GM11168 (cell line): ENCODE results near the gene CCDC78.

Experiments
- in situ Hi-C: fragments of 300-500 bp; cut with MboI; formaldehyde crosslinking; loops from one replicate; pipeline ENCODE4 v1.12.0; 2022; ENCODE audit warnings: low sequenced_read_pairs; ENCODE audit not compliant: unreplicated experiment

Gene CCDC78

DNA sequence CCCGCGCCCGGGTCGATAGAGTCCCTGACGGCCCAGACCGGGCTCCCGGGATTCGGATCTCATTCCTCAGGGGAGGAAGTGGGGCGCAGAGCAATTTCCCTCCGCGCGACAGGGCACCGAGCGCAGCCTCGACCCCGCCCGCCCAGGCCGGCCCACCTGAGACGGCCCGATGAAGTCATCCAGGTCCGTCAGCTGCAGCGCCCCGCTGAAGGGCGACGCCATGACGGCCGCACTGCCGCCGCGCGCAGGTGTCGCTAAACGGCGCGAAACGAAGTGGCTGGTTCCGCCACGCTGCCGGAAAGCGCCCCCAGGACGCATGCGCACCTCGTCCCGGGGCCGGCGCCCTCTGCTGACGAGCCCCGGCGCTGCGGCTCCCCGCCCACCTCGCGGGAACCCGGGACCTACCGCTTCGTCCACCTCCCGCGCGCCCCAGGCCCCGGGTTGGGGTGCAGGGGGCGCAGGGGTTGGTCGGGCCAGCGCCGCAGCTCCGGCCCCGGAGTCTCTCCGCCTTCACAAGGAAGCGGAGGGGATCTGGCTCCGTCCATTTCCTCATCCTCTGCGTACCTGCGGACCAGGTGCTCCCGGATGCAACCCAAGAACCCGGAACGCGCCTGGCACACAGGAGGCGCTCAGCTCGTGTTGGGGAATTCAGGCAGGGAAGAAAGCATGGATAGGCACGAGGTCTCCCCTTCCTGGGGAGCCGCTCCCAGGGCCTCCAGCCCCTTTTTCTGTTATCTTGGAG is 14.7 kb upstream of the CCDC78 start, which contains the start of gene CIAO3:
Gene CIAO3 (minus strand): TSS at position 234 of the 742 bp plus-strand sequence. CDS start 12 bp downstream, at position 222.
- in situ Hi-C loops, result no loop called here

- in situ Hi-C loops, result no loop called here
Measured at GRCh38 chr16:740459-740763, 14.2 kb upstream of the CCDC78 start.

DNA sequence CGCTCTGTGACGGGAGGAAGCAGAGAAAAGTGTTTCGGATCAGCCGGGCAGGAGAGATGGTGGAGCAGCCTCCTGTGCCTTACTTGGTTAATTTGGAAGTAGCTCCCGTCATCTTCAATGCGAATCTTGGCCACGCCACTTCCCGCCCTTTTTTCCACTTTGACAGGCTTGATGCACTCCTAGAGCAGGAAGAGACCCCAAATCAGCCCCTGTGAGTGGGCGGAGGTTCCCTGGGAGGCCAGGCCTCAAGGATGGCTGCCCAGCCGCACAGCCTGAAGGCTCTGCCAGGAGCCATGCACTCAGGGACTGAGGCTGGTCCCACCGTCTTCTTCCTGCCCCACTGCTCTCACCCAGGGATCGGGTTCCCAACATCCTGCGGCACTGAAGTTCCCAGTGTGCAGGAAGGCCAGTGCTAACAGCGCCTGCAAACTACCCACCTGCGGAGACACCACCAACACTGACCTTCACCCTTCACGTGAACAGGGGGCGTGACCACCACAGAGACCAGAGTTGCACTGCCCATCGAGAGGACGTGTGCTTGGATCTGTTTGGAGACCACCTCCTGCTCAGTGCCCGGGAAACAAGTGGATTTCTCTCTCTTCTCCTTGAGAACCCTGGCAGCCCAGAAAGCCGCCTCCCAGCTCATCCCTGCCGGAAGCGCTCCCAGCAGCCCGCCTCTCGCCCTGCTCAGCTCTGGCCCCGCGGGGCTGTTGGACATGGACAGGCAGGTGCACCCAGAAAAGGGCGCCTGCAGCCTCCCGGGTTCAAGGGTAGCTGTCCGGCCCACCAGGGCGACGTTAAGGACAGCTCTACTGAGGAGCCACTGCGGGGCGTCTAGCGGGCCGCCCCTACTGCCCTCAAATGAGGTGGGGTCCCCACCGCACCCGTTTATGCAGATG is 13.6 kb upstream of the CCDC78 start:
- in situ Hi-C loops, result no loop called here

- in situ Hi-C loops, result no loop called here
Measured at GRCh38 chr16:736936-737481, 10.8 kb upstream of the CCDC78 start.

DNA sequence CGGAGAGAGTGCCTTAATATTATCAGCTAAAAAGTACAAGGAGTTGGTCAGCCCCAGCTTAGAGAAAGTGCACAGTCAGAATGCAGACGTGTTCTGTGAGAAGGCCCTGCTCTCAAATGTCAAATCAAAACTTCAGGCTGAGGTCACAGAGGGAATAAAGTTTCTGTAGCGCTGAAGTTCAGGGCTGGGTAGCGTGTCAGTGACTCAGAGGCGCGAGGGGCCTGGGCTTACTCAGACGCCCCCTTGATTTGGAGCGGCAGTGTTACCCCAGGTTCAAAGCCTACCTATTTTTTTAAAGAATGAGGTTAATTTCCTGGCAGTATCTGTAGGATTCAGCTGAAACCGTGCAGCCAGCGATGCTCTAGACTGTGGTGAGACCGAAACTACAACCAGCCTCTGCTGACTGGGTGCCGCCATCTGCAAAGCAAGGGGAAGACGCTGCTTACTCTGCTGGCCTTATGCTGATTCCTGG is 9.8 kb upstream of the CCDC78 start:
- in situ Hi-C loops, result no loop called here

DNA sequence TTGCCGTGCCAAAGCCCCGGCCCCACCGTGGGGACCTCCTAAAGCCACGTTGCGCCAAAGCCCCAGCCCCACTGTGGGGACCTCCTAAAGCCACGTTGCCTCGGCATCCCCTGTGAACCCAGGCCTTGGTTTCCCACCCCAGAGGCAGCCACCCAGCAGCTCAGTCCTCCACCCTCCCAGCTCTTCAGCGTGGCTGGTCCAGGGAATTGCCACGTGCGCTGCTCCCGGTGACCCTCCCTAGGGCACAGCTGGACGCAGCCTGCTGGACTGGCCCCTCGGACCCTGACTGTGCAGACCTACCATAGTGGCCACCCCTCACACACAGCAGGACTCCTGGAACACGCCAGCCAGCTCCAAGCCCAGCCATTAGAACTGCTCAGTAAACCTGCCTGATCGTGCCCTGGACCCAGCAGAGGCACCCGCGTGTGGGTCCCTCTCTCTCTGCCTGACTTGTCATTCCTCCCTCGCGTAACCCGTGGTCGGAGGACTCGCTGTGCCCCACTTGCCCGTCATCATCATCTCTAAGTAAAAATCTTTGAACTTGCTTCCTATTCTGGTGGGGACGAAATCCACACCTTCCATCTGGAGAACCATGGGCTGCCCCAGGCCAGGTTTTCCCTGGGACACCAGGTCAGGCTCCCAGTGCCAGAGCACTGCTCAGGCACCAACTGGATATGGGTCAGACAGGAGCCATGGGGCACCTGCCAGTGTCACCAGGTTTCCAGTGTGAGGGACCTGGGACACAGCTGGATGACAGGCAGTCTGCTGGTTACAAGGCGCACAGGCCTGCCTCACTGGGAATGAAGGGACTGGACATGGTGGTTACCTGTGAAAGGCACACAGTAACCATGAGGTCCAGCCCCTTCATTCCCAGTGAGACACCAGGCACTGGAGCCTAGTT is 9.0 kb upstream of the CCDC78 start:
- in situ Hi-C loops, result no loop called here

DNA sequence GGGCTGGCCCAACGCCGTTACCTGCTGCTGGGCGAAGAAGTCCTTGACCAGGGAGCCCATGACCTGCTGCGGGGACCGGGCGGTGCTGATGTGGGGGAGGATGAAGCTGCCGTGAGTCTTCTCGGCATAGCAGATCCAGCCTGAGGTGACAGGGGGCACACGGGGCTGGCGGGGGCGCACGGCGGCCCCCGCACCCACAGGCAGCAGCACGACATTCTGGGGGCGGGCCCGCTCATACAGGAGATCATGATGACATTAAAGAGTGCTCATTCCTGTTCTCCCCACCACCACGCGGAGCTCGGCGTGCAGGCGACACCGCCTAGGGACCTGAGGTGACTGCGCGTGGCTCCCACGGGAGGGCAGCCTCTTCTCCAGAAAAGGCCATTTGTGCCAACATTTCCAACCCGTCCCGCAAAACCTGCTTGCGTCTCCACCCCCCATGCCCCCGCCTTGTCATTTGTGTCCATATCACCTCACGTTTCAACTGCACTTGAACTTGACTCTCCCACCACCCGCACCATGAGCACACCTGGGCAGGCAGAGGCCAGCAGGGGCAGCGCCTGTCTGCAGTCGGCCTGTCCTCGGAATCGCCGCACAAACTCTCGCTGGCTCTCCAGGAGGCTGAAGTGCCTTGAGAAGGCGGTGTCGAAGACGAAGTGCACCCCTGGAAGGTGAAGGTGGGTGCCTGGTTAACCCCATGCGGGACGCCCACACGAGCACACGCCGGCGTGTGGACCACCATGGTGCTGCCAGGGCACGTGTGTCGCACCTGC is 8.2 kb upstream of the CCDC78 start:
- in situ Hi-C loops, result no loop called here

GRCh38 chr16:733382-734207 is 7.4 kb upstream of the CCDC78 start:
- in situ Hi-C loops, result no loop called here

DNA sequence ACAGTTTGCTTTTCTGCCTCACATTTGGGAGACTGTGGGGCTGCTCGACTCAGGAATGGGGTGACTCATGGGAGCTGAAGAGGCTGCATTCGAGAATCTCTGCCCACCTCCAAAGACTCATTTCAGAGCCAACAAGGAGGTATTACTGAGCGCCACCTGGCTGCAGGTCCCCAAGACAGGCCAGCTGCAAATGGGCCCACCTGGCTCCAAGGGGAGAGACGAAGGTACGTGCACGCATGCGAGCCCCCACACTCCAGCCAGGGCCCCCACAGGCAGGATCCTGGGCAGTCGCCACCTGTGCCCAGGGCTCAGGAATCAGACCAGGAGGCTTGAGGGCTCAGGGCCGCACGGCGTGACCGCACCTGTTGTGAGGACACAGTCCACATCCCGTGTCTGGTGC is 6.7 kb upstream of the CCDC78 start:
- in situ Hi-C loops, result no loop called here

- in situ Hi-C loops, result no loop called here
Measured at GRCh38 chr16:732332-732731, 6.1 kb upstream of the CCDC78 start.

- in situ Hi-C loops, result no loop called here
Measured at GRCh38 chr16:730666-731509, 4.6 kb upstream of the CCDC78 start.

- in situ Hi-C loops, result no loop called here
Measured at GRCh38 chr16:729768-730665, 3.8 kb upstream of the CCDC78 start.

- in situ Hi-C loops, result no loop called here
Measured at GRCh38 chr16:728890-729744, 2.9 kb upstream of the CCDC78 start.

DNA sequence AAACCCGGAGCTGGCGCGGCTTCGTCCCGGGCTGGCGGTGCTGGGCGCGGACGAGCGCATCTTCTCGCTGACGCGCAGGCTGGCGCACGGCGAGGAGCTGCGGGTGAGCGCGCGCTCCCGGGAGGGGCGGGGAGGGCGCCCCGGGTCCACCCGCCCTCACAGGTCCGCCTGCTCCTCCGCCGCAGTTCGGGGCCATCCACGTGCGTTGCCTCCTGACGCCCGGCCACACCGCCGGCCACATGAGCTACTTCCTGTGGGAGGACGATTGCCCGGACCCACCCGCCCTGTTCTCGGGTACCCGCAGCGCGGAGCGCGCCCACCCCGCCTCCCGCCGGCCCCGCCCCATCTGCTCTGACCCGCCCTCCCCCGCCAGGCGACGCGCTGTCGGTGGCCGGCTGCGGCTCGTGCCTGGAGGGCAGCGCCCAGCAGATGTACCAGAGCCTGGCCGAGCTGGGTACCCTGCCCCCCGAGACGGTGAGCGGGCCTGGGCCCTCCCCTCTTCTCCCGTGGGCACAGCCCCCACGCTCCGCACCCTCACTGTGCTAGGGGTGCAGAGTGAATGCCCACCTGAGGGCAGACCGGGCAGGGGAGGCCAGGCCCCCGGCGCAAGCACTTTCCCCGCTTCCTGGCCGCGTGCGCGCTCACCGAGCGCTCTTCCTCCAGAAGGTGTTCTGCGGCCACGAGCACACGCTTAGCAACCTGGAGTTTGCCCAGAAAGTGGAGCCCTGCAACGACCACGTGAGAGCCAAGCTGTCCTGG is 2.1 kb upstream of the CCDC78 start:
- in situ Hi-C loops, result no loop called here

DNA sequence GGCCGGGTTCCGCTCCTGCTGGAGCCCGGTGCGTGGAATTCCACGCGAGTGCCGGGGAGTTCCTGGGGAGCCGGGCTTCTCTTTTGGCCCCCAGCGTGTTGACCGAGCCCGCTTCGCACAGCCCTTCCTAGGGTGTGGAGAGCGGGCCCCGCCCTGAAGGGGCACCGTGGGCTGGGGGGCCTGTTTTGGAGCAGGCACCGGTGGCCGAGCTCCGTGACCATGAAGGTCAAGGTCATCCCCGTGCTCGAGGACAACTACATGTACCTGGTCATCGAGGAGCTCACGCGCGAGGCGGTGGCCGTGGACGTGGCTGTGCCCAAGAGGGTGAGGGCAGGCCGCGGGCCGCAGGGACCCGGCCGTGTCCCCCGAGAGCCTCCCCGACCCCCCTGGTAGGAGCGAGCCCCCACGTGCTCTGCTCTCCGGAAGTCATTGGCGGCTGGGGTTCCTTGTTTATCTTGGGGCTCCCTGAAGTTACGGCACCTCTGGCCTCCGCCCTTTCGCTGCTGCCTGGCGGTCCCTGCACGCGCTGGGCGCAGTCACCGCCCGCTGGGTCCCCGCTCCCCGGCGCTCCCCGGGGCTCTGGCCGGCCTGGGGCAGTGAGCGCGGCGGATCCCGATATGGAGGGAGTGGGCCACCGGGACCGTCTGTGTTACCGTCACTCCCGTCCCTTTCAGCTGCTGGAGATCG is 1.2 kb upstream of the CCDC78 start:
- in situ Hi-C loops, result no loop called here
